Amniotic epithelial cell (primary cell): ENCODE results near the gene FLT1.

Experiments
- DNase-seq: peaks from one replicate; pipeline ENCODE4 v3.0.0-alpha.2; 2010; ENCODE audit warnings: low read depth

Gene FLT1

DNA sequence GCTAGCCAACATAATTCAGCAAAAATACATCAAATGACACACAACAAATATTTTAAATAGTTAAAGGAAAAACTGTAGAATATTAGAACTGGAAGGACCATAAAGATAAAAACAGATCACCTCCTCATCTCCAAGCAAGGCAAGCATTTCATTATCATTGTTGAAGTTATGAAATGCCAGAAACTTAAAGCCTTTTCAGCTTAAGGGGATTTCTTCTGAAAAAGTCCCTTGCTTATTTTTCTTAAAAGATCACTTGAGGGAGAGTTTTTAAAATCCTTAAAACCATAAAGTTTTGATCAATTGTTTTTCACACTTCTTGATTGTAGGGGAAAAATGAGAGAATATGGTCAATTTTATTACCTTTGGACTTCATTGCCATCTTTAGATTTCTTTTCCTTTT lies 37.4 kb downstream of the FLT1 start:
- DNase-seq = no peak

DNA sequence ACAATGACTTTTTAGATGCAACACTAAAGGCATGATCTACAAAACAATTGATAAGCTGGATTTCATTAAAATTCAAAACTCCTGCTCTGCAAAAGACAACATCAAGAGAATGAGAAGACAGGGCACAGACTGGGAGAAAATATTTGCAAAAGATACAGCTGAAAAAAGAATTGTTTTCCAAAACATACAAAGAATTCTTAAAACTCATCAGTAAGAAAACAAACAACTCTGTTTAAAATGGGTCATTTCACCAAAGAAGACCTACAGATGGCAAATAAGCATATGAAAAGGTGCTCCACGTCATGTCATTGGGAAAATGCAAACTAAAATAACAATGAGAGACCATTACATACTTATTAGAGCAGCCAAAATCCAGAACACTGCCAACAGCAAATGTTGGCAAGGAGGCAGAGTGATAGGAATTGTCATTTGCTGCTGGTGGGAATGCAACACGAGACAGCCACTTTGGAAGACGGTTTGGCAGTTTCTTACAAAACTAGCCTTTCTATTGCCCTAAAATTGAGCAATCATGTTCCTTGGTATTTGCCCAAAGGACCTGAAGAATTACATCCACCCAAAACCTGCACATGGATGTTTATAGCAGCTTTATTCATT lies 39.2 kb downstream of the FLT1 start:
- DNase-seq = no peak

DNA sequence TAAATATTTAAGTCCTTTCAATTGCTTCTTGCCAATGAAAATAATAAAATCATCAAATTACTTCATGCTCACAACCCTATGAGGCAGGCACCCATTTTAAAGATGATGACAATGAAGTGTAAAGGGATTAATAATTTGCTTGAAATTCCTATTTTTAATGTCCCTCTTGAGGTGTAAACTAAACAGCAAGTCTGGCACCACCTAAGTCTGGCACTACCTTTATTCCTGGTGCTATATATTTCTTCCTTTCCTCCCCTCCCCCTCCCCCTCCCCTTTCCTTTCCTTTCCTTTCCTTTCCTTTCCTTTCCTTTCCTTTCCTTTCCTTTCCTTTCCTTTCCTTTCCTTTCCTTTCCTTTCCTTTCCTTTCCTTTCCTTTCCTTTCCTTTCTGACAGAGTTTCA lies 42.2 kb downstream of the FLT1 start:
- DNase-seq = no peak

DNA sequence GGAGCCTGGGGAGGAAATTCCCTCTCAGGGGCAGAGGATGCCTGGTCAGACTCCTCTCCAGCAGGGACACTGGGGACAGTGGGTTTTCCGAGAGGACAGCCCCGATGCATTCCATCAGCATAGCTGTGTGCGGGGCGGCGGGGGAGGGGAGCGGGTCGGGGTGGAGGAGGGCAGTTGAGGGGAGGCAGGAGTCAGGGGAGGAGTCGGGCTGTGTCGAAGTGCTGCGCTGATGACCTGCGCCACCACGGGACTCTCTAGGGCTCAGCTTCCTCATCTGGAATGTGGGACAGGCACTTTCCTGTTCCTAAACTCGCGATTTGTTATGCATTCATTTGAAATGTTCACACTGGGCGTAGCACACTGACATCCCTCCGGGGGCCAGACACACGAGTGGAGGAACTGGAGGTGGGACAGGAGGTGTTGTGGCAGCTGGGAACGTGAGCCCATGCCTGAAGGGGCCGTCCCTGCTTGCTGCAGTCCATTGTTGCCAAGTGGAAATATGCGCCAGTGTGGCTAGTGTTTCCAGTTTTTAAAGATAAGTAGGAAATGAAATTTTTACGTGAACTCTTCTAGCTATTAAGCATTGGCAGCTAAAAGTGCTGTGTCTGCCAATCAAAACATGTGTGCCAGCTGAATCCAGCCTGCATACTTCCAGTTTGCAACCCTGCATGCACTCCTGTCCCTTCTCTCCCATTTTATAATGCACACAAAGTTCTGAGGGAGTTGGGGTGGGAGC lies 43.3 kb downstream of the FLT1 start:
- no peak for DNase-seq

DNA sequence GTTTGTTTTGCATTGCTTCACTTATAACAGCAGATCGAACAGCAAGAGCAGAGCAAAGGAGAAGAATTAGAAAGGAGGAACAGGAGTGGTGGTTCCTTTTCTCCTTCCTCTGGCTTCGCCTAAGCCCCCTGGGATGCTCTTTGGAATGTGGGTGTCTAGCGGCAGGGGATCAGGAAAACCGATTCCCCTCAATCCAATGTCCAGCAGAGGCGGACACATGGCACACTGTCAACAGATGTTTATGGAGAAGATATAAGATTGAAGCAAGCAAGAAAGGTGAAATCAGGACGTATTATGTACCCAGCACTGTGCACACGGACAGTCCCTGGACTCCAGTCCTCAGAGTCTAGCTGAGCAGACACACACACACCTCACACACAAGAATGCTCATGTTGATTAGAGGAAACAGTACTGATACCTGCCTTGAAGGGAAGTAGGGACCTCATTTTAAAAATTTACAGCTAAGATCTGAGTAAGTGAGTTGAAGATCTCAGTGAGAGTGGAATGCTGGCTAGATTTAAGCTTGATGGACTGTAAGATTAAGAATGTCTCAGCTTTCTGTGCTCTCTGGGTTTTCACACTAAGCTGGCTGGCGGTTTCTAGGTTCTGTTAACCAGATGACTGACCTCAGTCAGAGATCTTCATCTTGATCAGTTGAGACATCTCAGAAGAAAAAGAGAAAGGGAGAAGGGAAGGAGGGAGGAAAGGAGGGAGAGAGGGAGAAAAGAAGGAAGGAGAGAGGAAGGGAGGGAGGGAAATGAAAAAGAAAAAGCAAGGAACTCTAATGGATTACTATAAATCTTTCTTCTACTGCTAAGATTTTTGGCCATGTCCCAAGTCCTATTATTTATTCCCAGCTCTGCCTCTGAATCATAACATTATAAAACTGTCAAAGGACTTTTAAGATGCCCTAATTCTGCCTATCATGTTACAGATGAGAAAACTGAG lies 44.8 kb downstream of the FLT1 start:
- peak; percentile 71 for DNase-seq

DNA sequence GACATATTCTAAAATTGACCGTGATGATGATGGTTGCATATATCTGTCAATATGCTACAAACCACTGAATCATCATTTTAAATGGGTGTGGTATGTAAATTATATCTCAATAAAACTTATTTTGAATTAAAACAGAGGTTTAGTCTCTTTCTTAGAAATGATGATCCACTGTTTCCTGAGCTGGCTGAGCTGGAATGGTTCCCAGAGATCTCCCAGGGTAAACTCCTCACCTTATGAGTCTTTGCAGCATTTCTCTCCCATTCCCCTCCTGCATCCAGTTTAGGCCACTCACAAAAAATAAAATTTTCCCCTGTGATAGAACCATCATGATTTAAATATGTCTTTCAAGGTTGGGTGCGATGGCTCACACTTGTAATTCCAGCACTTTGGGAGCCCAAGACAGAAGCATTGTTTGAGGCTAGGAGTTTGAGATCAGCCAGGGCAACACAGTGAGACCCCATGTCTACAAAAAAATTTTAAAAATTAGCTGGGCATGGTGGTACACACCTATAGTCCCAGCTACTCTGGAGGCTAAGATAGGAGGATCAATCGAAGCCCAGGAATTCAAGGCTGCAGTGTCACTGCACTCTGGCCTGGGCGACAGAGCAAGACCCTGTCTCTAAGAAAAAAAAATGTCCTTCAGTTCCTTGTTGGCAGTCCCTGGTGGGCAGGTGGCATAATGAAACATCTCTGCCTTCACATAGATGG lies 46.1 kb downstream of the FLT1 start:
- DNase-seq = no peak

DNA sequence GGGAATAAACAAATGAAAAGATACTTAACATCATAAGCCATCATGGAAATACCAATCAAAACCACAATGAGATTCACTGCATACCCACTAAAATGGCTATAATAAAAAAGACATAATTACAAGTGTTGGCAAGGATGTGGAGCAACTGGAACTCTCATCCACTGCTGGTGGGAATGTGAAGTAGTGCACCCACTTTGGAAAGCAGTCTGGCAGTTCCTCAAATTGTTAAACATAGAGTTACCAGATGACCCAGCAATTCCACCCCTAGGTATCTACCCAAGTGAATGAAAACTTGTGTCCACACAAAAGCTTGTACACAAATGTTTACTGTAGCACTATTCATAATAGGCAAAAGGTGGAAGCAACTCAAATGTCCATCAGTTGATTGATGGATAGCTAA lies 46.9 kb downstream of the FLT1 start:
- no peak for DNase-seq

DNA sequence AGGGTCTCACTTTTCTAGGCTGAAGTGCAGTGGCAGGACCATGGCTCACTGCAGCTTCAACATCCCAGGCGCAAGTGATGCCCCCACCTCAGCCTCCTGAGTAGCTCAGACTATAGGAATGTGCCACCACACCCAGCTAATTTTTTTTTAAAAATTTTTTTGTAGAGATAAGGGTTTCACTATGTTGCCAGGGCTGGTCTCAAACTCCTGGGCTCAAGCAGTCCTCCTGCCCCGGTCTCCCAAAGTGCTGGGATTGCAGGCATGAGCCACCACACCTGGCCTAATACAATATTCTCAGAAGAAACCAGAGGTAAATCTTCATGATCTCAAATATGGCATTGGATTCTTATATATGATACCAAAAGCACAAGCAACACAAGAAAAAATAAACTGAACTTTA lies 47.7 kb downstream of the FLT1 start:
- no peak for DNase-seq

DNA sequence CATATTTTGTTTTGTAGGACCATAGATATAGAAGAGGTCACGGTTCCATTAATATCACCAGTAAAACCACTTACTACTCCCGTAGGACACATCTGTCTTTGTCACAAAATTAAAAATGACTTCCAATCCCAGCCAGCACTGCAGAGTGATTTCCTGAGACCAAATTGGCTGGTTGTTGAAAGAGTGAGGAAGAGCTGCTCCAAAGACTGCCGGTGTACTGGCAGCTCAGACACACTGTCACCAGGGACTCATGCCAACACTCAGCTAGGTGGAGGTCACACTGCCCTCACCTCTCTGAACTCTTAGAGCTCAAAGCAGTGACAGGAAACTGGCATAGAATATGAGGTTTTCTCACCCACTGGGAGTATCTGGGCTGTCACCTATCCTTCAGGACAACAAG lies 52.1 kb downstream of the FLT1 start:
- no peak for DNase-seq

DNA sequence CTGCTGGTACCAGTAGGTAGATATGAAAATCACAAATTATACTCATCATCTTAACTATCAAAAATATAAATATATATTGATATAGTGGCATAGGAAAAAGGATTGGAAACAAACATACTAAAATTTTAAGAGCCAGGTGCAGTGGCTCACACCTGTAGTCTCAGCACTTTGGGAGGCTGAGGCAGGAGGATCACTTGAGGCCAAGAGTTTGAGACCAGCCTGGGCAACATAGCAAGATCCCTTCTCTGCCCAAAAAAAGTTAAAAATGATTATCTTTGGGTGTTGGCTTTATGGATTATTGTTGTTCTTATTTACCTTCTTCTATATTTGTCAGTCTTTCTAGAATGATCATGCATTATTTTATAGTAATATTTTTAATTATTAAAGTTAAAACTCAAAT lies 53.4 kb downstream of the FLT1 start:
- no peak for DNase-seq

DNA sequence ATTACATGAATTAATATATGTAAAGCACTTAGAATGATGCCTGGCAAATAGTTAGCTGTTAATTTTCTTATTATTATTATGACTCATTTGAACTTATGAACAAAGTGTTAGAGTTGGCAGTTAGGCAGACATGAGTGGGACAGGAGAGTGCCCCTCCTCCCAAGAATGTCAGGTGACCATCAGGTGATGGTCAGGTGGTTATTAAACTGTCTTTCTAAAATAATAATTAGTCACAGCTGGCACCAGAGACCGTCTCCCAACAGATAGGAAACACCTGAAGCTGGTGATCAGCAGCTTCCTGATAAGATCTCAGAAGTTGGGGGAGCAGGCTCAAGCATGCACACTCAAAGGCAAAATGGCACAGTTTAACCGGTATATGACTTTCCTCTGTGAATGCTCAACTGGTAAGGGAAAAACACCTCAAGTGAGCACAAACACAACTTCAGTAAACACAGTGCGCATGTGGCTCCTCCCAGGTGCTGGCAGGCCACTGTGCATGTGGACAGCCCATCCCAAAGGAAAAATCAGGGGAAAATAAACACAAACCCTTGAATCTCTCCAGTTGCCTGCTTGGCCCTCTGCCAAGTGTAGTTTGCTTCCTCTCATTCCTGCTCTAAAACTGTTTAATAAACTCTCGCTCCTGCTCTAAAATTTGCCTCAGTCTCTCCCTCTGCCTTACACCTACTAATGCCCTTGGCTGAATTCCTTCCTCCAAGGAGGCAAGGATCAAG lies 54.0 kb downstream of the FLT1 start:
- no peak for DNase-seq

DNA sequence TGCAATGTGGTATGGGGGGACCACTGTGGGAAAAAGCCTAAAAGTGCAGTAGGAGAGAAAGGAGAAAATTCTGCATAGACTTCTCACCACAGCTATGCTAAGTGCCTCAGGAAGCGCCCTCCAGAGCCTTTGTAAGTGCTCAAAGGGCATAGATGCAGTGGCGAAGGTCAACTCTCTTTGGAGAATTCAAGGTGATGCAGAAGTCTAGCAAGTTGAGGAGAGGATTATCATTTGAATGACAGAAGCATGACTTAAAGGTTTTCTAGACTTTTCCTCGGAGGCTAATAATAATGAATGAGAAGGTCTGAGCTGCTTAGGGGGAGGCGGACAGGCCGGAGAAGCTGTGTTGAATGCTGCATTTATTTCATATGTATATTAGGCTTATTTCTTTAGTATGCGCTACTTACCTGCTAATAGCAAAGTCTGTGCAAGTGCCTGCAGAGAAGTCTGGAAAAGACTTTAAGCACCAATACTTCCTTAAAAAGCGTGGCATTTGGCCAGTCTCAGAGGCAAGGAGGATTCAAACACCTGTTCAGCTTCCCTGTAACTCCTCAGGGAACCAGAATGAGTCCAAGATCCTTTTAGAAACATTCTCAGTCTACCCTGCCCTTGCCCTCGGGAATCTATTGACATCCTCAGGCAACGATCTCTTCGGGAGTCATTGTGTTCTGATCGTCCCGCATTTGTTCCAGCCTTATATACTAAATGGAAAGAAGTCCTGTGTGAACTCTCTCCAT lies 56.2 kb downstream of the FLT1 start:
- no peak for DNase-seq

DNA sequence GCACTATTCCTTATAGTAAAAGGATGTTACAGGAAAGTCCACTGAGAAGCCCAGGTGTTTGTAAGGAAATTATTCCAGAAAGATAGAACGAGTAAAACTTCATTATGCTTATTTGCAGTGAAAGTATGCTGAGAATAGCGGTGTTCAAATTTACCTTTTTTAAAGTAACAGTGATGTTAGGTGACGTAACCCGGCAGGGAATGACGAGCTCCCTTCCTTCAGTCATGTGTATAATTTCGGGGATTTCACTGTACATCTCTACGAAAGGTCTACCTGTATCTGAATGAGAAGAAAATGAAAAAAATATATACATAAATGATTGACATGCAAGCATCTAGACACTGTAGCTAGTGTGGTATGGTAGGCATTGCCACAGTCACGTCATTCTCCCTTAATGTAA lies 56.9 kb downstream of the FLT1 start:
- no peak for DNase-seq

DNA sequence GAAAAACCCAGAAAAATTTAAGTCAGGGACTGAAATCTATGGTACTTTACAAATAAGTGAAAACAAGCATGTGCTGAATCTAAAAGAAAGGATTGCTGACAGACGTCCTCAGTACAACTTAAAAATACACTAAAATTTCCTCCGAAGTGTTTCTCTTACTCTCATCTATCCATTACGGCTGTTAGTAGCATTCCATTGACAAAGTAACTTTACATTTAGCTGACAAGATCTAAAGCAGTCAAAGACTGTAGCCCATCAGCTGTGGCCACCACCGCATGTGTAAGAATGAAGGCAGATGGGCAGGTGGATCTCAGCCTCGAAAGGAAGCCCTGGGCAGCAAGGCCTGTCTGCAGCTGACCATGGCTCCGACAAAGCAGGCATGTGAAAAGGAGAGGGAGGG lies 59.0 kb downstream of the FLT1 start:
- no peak for DNase-seq

DNA sequence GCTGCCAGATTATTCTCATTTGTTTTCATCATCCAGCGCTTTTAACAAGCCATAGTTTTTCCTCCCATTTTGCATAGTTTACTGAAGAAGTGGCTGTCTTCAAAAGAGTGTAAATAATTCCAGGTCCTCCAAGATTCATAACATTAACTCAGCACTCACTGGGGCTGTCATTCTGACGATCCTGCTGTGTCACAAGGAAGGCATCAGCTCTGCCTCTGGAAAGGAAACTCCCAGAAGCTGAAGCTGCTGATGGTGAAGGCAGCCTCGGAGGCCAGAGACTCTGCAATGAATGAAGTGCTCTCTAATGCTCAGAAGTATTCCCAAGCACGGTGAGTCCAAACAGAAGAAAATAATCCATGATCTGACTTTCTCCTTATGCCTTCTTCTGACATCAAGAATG lies 60.0 kb downstream of the FLT1 start:
- no peak for DNase-seq

DNA sequence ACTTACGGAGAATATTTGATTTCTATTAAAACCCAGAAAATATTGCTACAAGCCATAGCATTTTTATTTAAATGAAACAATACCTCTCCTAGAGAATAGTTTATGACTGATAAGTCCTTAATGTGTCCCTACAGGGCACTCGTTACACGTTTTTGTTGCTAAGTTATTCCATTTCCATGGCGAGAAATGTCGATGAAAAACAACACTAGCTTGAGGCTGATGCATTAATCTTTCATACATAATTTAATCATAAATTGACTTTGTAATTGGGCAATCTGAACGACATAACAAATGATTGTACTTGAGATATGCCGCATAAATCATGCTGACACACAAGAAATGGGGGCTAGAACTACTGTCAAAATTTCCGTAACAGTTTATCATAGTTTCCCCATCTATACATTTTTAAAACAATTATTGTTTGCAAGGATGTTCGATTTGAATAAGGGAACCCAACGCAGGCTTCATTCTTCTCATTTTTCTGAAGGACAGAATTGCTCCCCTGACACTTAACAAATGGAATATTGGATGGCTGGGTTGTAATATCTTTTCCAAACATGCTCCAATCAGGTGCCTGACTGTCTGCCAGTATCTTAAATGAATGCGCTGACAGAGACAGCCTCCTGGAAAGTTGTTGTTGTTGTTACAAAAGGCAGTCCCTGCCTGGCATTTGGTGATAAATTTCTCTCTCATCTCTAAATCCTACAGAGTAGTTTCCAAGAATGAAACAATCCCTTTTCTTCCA lies 61.9 kb downstream of the FLT1 start:
- no peak for DNase-seq

DNA sequence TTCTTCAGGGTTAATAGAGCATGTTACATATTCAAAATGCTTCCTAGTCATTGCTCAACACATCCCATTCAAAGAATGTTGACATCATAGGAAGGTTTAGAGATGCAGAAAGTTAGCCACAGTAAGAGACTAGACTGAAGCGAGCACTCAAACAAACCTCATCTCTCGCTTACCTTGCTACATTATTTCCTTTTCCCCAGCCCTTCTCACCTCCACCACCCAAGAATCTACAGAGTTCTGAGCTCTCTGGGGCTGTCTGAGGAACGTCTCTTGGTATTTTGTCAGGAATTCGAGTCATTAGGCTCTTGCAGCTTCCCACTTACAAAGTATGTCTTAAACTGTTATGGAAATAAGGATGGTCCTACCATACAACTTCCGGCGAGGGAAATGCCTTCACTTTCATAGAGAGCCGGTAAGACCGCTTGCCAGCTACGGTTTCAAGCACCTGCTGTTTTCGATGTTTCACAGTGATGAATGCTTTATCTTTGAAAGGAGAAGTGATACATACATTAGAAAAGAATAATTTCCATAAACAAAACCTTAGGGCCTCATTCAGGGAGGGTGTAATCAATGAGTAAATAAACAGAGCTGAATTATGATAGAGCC lies 65.1 kb downstream of the FLT1 start:
- peak; percentile 60 for DNase-seq

DNA sequence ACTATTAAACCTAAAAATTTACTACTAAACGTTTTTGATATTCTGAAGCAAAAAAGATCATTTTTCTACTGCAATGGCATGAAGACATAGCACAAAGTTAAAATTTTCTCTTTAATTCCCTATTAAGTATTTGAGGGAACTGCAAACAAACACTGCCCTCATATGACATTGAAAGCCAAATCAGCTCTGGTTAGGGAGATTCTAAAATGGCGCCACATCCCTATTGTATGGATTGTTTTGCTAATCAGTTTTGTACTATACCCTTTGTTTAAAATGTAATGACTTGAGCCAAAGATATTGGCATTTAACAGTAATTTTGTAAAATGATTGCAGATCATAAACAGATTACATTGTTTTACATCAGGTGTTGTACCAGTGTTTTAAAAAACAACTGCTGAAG lies 65.8 kb downstream of the FLT1 start:
- no peak for DNase-seq

DNA sequence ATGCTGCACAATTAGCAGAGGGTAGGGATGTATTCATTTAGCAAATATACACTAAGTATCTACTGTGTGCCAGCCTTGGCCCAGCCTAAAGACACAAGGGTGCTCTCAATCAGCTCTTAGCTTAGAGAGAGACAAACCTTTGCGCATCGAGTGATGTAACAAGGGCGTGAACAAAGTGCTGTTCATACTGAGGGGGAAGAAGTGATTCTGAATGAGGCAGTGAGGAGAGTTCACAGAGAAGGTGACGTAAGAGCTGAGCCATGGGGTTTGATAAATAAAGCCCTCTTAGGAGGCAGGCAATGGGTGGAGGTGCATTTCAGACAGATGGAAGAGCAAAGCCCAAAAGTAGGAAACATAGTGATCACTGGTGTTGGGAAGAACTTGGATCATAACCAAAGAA lies 68.5 kb downstream of the FLT1 start:
- no peak for DNase-seq

DNA sequence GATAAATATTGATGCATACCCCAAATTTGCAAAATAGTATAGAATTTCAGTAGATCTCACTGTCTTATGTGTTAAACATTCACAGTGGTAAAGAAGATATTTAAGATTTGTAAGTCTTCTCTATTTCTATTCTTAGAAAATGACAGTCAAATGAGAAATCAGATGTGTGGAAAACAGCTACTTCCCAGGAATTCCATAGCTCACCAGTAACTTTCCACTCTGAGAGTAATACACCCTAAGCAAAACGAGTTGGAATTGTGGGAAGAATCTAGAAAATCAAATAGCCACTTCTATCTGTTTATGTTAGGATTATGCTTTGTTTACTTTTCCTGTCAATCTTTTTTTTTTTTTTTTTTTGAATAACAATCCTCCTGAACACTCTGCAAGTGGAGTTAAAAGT lies 69.1 kb downstream of the FLT1 start:
- peak; percentile 4 for DNase-seq
